Tongue (tissue), 2 donors: Measurements from ENCODE around the gene UROC1. TPM values are rescaled to one million over a fixed set of nuclear protein-coding genes. Genes with fewer than 3 reads are reported as not detected.

Source experiments
- DNase-seq: peaks from one replicate; pipeline ENCODE4 v3.0.0-alpha.2; 2015
- total RNA-seq: library from RNA; depleted of rRNA; stranded (reverse); fragments of >200 nt; gene quantifications from one replicate; pipeline ENCODE4 v1.2.3, GENCODE V29; 2014

Gene UROC1
- total RNA-seq, 1 donor from 2014 or later, result not detected

DNA sequence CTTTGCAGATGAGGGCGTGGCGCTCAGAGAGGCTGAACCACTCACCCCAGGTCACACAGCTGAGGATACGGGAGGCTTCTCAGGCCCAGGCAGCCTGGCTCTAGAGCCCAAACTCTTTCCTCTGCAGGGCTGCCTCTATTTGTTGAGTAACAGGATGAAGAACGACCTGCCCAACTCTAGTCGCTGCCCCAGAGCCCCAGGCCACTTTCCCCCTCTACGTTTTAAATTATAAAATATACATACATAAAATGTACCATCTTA is 22.7 kb downstream of the UROC1 start:
- DNase-seq, result no peak

DNA sequence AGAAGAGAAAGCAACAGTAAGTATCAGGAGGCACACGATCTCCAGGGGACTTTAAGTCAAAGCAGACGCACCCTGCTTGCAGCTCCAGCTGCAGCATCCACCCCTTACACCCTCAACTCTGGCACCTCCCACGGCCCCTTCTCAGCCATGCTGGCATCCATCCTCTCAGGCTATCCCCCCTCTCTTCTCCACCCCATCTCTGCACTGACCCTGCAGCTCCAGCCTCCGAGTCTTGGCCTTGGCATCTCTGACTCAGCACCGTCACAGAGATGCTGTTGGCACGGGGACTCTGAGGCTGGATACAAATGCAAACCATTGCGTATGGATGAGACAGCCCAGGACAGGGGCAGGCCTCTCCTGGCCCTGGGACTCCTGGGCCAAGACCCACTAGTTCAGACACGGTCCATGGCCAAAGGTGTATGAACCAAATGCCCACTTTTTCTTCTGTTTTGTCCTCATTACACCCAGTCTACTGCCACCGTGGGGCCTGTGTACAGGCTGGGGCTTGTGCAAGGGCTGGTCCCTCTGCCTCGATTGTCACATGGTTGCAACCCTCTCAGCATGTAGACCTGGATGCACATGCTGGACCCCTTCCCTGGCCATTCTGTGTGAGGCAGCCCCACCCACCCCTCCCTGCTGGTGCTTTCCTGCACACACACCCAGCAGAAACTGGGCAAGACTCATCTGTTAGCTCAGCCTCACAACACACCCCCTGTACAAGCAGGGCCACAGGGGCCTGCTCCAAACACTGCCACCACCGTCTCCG is 23.2 kb downstream of the UROC1 start:
- DNase-seq, result no peak

DNA sequence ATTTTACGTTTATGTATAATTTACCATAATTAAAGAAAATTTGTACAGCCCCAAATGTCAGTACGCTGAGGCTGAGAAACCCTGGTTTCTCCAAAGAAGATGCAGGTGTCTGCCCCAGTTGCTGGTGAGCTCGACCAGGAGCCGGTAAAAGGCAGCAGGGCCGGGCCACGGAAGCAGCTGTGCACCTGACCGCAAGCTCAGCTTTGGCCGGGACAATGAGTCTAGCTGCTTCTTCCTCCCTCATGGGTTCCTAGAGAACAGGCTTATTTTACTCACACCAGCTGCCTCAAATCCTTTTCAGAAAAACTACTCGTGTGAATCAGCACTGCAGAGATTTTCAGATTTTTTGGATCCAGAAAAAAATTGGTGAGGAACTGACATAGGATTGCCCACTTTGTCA is 23.8 kb downstream of the UROC1 start:
- no peak for DNase-seq

DNA sequence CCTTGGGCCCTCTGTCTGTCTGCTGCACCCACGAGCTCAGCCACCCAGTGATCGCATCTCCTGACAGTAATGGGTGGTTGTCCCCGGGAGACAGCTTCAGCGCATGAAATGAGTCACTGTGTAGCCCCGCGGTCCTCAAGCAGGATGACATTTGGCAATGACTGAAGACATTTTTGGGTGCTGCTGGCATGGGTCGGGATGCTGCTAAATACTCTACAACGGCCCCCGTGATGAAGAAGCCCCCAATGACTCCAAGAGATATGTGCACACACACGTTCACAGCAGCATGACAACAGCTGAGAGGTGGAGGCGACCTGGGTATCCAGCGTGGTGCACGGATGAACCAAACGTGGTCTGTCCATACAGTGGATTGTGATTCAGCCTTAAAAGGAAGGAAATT is 24.5 kb downstream of the UROC1 start:
- DNase-seq, result no peak

DNA sequence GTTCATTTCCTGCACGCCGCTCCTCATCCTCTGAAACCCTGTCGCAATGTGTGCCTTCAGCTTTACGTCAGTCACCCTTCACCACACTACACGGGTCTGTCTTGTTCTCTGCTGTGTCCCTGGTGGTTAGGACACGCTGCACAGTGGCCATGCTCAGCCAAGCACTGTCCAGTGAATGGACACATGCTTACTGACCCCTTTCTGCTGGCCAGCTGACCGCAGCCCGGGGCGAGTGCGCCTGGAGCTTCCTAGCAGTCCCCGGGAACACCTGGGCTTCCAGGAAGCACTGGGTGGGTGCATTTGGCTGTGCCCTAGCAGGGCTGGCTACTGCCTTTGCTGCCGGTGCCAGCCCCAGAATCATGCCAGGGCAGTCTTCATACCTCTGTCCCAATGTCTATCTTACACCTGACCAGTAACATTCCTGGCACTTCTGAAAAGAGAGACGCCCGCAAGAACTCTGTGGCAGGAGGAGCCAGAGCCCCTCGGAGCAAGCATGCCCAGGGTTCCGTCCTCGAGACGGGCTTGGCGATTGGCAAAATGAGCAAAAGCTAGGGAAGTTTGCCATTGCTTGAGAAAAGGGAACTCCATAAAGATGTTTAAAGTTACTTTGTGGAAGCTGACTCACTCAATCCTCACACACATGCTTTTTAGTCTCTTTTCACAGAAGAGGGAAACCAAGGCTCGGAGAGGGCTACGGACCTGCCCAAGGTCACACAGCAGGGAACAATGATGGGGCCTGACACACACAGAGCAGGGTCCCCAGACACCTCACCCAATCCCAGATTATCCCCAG is 26.2 kb downstream of the UROC1 start:
- DNase-seq, result no peak

DNA sequence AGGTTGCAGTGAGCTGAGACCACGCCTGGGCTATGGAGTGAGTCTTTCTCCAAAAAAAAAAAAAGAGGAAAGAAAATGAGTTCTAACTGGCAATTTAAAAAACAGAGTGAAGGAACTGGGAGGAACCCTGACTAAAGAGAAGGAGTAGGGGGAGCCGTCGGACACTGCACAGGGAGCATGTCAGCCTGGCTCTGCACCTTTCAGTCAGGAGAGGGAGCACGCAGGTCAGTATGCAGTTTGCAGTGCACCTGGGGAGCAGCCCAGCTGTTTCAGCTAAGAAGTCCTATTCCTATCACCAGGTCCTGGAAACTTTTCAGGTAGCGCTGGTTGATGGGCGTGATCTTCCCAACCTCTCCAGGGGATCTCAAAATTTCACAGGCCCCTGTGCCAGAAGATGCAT is 27.0 kb downstream of the UROC1 start:
- no peak for DNase-seq

DNA sequence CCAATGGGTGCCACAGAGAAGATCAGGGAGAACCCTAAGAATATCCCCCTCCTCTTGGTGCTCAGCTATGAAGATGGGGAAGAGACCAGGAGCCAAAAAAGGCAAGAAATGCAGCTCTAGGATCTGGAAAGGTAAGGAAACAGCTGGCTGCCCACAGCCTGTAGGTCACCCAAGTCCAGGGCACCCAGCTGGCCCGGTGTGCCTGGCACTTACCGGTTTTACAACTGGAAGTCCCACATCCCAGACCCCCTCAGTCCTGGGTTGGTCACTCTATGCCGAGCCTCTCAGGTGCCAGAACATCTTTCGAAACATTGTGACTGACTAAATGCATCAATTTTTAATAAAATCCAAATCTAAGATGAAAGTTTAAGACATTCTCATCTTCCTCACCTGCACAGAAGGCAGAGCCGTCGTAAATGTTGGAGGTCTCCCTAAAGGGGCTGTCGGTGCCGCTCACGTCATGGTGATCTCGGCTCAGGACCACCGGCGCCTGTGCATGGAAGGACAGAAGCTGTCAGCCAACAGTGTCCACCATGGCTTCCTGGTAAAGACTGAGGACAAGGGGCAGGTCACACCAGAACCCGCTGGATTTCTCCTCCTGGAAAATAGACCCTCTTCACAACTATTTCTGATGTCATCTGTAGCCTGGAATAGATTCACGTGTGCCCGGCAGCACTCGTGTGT is 28.5 kb downstream of the UROC1 start:
- no peak for DNase-seq

DNA sequence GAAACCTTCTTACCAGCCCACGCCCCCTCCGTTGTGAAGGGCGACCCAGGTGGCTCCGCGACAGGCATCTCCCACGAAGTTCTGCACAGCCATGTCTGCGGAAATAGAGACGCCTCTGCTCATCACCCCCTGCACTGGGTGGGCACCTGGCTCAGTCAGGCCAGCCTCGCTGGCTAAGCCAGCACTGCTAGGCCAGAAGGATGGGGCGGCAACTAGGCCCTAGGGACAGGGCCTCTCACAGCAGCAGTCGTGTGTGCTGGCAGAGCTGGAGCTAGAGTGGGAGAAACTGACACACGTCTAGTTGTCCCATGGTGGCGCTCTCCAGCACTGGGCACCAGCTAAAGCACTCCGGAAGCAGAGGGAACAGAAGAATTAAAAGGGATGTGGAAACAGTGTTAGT is 29.4 kb downstream of the UROC1 start:
- no peak for DNase-seq

DNA sequence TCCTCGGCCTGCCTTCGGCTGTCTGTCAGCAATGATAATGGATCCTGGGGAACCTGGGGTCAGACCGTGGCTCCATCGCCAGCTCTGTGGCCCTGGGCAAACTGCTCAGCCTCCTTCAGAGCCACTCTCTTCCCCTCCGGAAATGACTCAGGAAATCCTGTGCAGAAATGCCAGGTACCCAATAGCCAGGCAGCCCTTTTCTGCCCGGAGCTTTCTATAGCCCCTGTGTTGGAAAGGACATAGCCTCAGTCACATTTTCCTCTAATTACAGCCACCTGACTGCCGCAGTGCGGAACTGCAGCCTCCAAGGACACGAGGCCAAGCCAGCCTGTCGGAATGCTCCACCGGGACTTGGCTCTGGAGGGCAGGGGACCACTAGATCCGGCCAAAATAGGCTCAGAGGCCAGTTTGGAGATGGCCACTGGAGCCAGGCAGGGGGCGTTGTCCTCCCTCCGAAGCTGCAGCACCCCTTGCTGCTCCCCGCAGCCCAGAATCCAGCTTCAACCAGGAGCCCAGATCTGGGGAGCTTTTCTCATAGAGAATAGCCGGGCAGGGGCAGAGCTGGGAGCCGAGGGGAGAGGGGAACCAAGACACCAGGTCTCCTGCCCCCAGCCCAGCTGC is 30.3 kb downstream of the UROC1 start:
- DNase-seq, result peak; percentile 46

DNA sequence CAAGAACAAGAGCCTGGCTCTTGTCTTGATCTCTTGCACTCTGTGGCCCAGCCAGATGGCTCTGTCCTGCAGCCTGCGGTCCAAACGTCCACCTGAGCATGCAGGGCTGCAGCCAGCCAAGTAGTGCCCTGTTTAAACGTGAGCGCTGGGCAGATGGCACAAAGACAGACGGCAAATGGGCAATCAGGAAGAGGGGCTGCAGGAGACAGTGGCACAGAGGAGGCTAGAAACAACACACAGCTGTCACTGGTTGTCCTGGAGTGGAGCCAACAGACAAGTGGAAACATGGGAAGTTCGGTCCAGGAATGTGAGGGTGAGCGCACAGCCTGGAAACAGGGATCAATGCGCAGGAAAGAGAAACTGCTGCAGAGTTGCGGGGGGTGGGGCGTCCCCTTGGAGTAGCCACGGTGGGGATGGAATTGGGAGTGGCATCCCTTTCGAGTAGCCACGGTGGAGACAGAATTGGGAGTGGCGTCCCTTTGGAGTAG is 31.2 kb downstream of the UROC1 start:
- peak; percentile 91 for DNase-seq

DNA sequence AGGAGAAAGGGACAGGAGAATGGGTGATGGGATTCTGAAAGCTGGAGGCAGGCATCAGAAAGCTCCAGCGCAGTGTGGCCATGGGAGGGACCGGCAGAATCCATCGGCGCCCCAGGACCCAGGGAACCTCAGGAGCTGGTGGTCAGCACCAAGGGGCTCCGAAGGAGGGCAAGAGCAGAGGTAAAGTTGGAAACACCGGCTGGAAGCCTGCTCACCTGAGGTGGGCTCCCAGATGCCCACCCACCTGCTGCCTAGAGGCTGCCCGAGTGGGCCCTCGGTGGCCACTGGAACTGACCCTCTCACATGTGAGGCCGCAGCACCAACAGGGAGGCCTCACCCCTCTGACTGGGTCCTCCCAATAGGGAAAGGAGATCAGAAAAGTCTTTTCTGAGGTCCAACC is 31.6 kb downstream of the UROC1 start:
- no peak for DNase-seq

DNA sequence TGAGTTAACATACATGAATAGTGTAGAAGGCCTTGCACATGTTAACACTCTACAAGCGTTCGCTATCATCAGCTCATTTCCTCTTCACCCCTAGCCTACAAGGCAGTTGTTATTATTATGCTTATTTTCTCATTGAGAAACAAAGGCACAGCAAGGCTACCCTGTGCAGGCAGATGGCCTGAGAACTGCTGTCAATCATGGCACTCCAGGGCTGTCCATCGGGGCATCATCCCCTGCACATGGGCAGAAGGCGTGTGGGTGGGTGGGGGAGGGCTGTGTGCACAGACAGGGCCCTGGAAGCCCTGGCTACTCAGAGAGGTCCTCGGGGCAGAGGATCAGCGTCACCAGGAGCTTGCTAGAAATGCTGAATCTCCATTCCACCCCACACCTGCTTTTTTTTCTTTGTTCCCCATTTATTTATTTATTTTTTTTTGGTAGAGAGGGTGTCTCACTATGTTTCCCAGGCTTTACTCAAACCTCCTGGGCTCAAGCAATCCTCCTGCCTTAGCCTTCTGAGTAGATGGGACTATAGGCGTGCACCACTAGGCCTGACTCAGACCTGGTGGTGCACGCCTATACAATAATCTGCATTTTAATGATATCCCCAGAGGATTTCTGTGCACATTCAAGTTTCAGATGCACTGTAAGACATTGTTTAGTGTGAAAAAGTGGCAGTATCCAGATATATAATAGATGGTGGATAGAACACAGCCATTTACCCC is 32.2 kb downstream of the UROC1 start:
- no peak for DNase-seq

DNA sequence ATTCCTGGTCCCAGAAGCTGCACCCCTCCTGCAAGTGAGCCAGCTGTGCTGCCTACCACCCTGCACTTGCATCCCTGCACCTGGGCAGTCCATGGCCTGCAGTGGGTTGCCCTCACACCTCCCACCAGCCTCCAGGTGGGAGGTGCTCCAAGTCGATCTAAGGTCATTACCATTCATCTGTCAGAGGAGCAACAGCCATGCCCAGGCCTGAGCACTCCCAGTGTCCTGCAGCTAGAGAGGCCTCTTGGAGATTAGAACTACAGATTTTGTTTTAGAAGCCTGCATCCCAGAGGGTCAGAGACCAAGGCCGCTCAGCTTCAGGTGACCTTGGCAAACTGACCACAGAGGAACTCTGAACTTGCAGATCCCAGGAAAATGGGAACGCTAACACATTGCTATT is 32.9 kb downstream of the UROC1 start:
- no peak for DNase-seq

DNA sequence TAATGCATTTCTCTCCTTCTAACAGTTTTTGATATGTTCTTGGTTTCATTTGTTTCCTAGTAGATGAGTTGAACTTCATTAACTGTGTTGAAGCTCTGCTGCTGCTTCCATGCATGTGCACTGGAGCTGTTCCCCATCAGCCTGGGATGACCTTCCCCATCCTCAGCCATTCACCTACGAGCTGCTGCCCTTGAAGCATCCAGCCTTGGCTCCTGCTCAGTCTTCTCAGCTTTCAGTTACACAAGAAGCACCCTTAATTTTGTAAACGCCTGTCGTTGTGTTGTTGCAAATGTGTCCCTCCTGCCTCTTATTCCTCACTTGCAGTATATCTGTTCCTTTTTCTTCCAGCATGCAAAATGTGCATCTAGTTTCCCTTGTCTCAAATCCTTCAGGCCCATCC is 33.4 kb downstream of the UROC1 start:
- DNase-seq, result no peak

DNA sequence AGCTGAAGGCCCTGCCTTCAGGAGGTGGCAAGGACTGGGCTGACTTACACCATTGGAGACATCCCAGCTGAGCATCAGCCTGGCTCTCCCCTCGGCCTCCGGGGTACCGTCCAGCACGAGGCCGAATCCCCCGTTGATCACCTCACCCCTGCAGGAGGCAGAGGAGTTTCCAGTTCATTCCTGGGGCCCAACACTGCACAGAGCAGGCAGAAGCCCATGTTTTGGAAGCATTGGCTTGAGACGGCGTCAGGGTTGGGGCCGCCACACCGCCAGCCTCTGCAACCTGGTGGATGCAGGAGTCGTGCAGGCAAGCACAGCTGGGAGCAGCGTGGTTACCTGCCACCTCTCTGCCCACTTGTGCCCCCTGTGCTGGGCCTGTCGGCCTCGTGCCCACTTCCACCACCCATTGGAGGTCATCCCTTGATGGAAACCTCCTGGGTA is 34.2 kb downstream of the UROC1 start:
- DNase-seq, result no peak

DNA sequence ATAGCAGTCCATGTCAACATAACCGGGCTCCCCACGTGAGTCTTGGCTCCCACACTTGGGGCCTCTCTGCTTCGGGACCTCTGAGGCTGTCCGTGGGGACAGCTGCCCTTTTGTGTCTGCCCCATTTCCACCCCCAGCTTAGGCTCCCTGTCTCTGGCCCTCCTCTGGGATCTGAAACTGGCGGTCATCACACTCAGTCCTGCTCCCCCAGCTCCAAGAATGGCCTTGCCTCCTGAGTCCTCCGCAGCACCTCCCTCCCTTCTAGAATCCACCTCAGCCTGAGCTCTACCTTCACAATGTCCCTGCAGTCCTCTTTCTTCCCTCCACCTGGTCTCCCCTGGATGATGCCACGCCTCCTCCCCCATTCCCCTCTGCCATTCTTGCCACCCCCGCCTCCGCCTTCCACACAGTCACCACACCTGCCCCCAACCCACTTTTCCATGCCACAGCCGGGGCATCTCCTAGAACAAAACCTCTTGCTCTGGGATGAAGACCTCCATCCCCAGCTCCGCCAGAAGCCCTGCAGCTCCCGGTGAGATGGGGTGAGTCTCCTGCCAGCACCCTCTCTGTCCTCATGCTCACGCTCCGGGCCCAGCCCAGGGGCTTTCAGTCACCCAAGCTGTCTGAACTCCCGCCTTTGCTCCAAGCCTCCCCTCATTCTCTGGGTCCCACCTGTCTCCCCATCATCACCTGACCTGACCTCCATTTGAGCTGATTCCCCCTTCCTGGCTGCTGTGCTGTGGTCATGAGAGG is 34.9 kb downstream of the UROC1 start:
- DNase-seq, result no peak

DNA sequence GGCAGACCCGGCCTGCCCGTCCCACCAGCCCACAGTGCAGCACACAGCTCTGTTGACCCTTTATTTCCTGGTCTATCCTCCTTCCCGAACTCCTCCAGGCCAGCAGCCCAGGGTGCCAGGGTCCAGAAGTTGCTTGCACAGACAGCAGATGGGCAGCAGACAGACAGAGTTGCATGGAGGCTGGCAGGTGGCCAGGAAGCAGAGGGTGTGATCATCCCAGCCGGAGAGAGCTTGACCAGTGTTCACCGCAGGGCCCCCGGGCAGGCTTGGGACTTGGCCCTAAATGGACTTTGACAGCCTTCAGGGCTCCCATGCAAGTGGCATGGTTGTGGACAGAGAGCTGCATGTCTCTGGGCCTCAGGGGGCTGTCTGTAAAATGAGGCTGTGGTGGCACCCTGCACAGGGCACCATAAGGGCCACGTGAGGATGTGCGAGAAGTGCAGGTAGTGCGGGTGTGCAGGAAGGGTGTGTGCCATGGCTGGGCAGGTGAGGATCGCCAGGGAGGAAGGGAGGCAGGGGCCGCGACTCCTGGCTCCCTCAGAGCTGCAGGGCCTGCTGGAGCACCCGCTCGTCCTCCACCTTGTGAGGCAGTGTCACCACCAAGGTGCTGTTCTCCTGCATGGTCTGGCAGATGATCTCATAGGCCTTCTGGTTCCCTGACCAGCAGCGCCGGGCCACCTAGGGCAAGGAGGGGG is 35.6 kb downstream of the UROC1 start:
- peak; percentile 74 for DNase-seq

DNA sequence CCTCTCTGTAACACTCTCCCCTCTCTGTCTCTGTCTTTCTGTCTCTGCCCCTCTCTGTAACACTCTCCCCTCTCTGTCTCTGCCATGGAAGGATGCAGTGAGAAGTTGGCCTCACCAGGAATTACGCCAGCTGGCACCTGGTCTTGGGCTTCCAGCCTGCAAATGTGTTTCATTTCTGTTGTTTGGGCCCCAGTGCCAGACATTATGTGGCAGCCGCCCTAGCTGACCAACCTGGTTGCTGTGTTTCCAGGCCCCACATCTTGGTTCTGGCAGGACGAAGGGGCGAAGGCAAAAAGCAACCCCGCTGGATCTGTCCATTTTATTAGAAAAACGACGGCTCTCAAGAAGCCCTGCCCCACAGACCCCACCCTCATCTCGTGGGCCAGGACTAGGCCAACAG is 36.7 kb downstream of the UROC1 start:
- peak; percentile 84 for DNase-seq

DNA sequence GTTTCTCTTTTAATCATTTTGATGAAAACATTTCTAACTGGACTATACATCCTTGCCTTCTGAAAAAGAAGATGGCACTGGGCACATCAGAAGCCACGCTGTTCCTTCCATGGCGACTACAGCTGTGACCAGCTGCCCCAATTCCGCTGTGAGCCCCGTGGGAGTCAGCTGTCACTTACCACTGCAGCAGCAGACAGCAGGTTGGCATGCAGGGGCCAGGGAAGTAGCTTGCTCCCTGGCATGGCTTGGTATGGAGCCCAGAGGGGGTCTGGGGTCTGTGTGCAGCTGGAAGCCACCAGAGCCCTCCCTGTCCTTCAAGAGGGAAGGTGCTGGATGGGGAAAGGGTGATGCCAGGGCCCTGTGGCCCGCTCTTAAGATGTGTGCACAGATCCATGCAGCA is 37.4 kb downstream of the UROC1 start:
- DNase-seq, result peak; percentile 86

DNA sequence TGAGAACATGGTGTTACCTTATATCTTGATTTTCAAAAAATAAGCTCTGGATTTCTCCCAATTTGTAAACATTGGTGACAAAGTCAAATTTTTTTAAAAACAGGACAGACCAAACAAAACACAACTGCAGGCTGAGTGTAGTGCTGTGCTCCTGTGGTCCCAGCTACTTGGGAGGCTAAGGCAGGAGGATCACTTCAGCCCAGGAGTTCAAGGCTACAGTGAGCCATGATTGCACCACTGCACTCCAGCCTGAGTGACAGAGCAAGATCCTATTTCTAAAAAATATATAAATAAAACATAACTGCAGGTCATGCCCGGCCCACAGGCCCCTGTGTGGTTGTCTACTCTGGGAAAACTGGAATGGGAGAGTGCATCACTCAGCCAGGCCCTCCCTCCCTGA is 37.9 kb downstream of the UROC1 start:
- DNase-seq, result no peak
